ENCODE results near the gene RINT1.
"Not testable (repeated sequence)": the region's sequence is repeated elsewhere in the genome, so short reads cannot be mapped to it uniquely, and the experiment has no call there.

RINT1 gene

GRCh38 chr7:105589356-105590077 lies 57.5 kb downstream of the RINT1 start:
- Histone ChIP-seq H3K27ac (no peak overlapping the region), H3K9me3 (ENCODE audit: severe bottlenecking) (no peaks in the 10 kb centered on the region), H3K36me3 (no peaks in the 10 kb centered on the region), H3K4me3 (ENCODE audit: low read depth, low read length) (no peak overlapping the region), H3K27me3 (ENCODE audit: insufficient read depth, low read depth, severe bottlenecking) (no peaks in the 10 kb centered on the region)
- DNase-seq = peak; percentile 68
- TF ChIP-seq CTCF (IDR thresholded peaks at IDR 0.05; ENCODE audit: low read depth, low read length) = peak; percentile 83

GRCh38 chr7:105590793-105591192 lies 58.8 kb downstream of the RINT1 start:
- Histone ChIP-seq H3K9me3 (ENCODE audit: severe bottlenecking) (no peaks in the 10 kb centered on the region), H3K27me3 (ENCODE audit: insufficient read depth, low read depth, severe bottlenecking) (no peaks in the 10 kb centered on the region), H3K4me3 (ENCODE audit: low read depth, low read length) (no peak overlapping the region), H3K27ac (no peak overlapping the region), H3K36me3 (no peaks in the 10 kb centered on the region)
- no peak for TF ChIP-seq CTCF (IDR thresholded peaks at IDR 0.05; ENCODE audit: low read depth, low read length)
- no peak for DNase-seq

- H3K4me3 ChIP-seq (ENCODE audit: low read depth, low read length) = no peak overlapping the region
- no peak for TF ChIP-seq CTCF (IDR thresholded peaks at IDR 0.05; ENCODE audit: low read depth, low read length)
Measured at GRCh38 chr7:105591522-105591921, 59.5 kb downstream of the RINT1 start.

GRCh38 chr7:105594034-105594433 lies 62.0 kb downstream of the RINT1 start:
- Histone ChIP-seq H3K9me3 (ENCODE audit: severe bottlenecking) (no peaks in the 10 kb centered on the region), H3K4me3 (ENCODE audit: low read depth, low read length) (no peak overlapping the region), H3K36me3 (no peaks in the 10 kb centered on the region), H3K27ac (no peak overlapping the region), H3K27me3 (ENCODE audit: insufficient read depth, low read depth, severe bottlenecking) (no peaks in the 10 kb centered on the region)
- peak; percentile 20; the same call in 1 of the 2 replicates for TF ChIP-seq CTCF (IDR thresholded peaks at IDR 0.05; ENCODE audit: low read depth, low read length)
- peak; percentile 68 for DNase-seq

More at GRCh38 chr7:105591522-105591921, 59.5 kb downstream of the RINT1 start:
- Histone ChIP-seq H3K27me3 (ENCODE audit: insufficient read depth, low read depth, severe bottlenecking) (no peaks in the 10 kb centered on the region), H3K36me3 (no peaks in the 10 kb centered on the region), H3K9me3 (ENCODE audit: severe bottlenecking) (no peaks in the 10 kb centered on the region), H3K27ac (no peak overlapping the region)
- DNase-seq = no peak

- Histone ChIP-seq H3K9me3 (ENCODE audit: severe bottlenecking) (no peaks in the 10 kb centered on the region), H3K27ac (no peak overlapping the region), H3K27me3 (ENCODE audit: insufficient read depth, low read depth, severe bottlenecking) (no peaks in the 10 kb centered on the region), H3K4me3 (ENCODE audit: low read depth, low read length) (no peak overlapping the region), H3K36me3 (no peaks in the 10 kb centered on the region)
- DNase-seq = no peak
- TF ChIP-seq CTCF (IDR thresholded peaks at IDR 0.05; ENCODE audit: low read depth, low read length) = no peak
Measured at GRCh38 chr7:105596866-105597265, 64.9 kb downstream of the RINT1 start.

- not testable (repeated sequence) for H3K9me3 ChIP-seq (ENCODE audit: severe bottlenecking); H3K4me3 ChIP-seq (ENCODE audit: low read depth, low read length); H3K27ac ChIP-seq; DNase-seq; H3K36me3 ChIP-seq; H3K27me3 ChIP-seq (ENCODE audit: insufficient read depth, low read depth, severe bottlenecking)
Measured at GRCh38 chr7:105599080-105599479, 67.1 kb downstream of the RINT1 start.
